Astrocyte of the spinal cord (primary cell): Measurements from ENCODE around the gene TKTL1.

Experiments used
- DNase-seq: peaks from one replicate; pipeline ENCODE4 v3.0.0; 2011; ENCODE audit warnings: low read depth, low spot score
- H3K4me3 ChIP-seq: 2 replicates; pipeline ENCODE4 v1.5.1; 2011; ENCODE audit warnings: low read depth, mild to moderate bottlenecking, low read length, moderate library complexity
- in situ Hi-C: cut with HindIII; loops from 2 replicates; pipeline ENCODE4 v1.10.0; 2017; ENCODE audit warnings: low sequenced_read_pairs
- TF ChIP-seq, protein P1 (sequence below): IDR thresholded peaks from 2 replicates; pipeline ENCODE4 v1.5.1; 2012; ENCODE audit warnings: low read depth, mild to moderate bottlenecking, low read length, inconsistent platforms

Gene TKTL1

DNA sequence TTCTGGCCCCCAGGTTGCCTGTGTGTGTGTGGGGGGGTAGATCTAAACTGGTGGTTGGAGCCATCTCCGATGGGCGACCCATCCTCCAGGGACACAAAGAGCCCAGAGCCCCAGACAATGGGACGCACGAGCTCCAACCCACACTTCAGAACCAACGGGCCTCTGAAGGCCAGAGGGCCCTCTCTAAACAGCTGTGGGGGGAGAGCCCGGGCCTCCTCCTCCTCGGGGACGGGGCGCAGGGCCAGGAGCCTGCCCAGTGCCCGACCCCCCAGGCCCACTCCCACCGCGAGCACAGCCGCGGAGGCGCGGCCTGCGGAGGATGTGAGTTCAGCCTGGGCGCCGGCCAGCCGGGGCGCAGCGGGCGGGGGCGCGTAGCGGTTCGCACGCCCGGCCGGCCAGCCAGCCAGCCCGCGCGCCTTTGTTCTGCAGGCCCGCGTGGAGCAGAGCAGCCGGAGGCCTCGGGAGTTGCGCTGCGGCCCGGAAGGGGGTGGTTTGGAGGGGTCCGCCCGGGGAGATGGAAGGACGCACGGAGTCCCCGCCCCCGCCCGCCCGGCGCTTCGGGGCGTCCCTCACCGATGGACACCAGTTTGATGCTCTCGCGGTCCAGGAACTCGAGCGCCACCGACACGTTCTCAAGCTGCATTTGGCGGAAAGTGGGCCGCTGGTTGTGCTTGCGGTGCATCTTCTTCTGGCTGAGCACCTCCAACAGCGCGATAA is 74.9 kb downstream of the TKTL1 start:
- TF ChIP-seq, protein P1, sequence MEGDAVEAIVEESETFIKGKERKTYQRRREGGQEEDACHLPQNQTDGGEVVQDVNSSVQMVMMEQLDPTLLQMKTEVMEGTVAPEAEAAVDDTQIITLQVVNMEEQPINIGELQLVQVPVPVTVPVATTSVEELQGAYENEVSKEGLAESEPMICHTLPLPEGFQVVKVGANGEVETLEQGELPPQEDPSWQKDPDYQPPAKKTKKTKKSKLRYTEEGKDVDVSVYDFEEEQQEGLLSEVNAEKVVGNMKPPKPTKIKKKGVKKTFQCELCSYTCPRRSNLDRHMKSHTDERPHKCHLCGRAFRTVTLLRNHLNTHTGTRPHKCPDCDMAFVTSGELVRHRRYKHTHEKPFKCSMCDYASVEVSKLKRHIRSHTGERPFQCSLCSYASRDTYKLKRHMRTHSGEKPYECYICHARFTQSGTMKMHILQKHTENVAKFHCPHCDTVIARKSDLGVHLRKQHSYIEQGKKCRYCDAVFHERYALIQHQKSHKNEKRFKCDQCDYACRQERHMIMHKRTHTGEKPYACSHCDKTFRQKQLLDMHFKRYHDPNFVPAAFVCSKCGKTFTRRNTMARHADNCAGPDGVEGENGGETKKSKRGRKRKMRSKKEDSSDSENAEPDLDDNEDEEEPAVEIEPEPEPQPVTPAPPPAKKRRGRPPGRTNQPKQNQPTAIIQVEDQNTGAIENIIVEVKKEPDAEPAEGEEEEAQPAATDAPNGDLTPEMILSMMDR: no peak
- no peak for DNase-seq
- H3K4me3 ChIP-seq: peak overlapping the region; percentile 71
- in situ Hi-C loops: no loop called here

DNA sequence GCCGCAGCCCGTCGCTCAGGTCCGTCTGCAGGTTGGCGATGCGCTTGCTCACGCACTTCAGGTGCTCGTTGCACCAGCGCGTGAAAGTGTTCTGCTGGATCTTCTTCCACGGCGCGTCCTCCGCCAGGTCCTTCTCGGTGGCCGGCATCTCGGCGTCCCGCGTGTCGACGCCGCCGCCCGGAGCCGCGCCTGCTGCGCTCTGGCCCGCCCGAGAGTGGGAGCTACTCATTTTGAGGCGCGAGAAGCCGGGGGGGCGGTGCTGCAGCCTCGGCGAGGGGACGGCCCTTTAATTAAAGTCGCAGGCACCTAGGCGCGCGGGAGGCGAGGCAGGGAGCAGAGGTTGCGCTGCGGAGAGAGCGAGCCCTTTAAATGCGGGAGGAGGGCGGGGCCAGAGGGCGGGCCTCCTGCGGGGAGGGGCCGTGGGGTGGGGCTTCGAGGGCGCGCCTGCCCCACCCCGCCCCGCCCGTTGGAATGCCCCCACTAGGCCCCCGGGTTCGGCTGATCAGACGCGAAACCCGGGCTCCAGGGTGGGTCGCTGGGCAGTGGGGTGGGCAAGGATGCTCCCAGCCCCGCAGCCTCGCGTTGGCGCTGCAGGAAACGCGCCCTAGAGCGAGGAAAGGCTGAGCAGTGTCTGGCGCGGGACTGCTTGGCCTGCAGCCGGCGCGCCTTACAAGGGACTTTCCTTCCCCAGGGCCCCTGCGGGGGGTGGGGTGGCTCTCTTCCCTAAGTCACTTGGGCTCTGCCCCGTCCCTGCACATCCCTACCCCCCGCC is 75.6 kb downstream of the TKTL1 start:
- in situ Hi-C loops: no loop called here
- TF ChIP-seq, protein P1: no peak
- DNase-seq: peak; percentile 96
- peak overlapping the region; percentile 71 for H3K4me3 ChIP-seq

DNA sequence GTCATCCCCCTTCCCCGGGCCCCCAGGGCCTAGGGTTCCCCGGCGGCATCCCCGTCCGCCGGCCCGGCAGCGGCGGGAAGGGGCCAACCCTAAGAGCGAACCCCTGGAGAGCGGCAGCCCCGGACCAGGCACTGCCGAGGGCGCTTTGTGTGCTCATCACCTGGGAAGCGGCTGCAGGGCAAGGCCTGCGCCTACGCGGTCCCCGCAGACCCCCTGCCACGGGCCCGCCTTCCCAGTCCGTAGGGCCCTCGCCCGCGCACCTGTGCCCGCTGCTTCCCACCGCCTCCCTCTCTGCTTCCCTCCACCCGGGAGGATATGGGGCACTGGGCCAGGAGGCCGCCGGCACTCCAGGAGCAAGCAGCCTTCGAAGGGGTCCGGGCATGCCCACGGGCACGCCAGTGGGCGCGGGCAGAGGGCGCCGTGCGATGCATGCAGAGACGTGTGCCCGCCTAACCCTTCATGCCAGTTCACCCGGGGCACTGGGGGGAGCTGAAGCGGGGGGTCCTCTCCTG is 76.2 kb downstream of the TKTL1 start:
- DNase-seq: no peak
- TF ChIP-seq, protein P1: no peak
- H3K4me3 ChIP-seq: peak overlapping the region; percentile 44
- in situ Hi-C loops: no loop called here

DNA sequence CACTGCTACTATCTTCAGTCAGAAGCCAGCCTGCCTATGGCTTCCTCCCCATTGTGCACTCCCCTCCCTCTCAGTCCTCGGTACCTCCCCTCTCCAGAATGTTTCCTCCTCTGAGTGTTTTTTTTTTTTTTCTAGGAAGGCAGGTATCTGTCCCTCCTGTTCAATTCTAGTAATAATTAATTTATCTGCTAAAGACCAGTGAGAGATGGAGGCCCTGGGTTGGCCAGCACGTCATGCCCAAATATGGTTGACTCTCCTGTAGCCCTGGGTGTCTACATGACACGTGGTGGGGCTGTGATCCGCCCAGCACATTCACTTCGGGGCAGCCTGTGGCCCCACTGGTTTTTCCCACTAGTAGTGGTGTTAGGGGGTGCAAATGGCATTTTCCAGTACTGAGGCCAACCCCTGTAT is 77.0 kb downstream of the TKTL1 start:
- peak; percentile 37 for DNase-seq
- in situ Hi-C loops: no loop called here
- TF ChIP-seq, protein P1: no peak
- H3K4me3 ChIP-seq: peak overlapping the region; percentile 44

DNA sequence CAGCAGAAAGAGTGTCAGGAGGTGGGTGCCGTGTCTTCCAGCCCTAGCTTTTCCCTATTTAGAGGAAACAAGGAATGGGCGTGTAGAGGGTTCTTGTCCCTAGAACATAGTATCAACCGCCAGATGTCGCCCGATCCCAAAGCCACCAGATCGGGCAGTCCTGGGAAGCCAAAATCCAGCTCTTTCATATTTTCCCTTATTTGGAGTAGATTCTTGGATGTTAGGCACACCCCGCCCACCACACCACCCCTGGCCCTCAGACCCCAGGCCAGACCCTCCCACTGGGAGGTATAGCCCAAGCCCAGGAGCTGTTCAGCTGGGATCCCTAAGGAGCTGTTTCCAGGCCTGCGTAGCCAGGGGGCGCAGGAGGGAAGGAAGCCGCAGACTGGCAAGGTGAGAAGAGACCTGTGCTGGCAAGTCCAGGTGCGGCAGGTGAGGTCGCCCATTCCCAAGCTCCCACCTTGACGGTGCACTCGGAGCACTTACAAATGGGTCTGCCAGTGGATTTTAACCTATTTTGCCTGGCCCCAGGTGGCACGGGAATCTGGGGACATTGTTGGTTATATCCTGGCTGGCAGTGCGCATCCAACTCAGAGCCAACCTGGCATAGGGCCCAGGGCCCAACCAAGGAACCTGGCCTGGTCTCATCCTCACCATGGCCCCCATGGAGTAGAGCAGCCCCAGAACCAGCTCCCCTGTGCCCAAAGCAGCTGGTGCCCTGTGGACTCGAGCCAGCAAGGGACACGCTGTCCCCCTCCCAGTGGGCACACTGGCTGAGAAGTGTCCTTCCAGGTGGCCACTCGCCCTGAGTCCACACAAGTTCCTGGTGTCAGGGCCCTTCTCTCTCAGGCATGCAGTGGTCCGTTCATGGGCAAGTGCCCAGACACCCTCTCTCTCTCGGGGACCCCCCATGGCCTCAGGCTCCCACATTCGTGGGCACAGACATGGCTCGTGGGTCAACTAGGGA is 78.0 kb downstream of the TKTL1 start:
- peak; percentile 79 for DNase-seq
- TF ChIP-seq, protein P1: peak; percentile 62
- peak overlapping the region; percentile 55 for H3K4me3 ChIP-seq
- in situ Hi-C loops: no loop called here
